Epidermal melanocyte (primary cell): ENCODE results near the gene ZNF483.
"Not testable (repeated sequence)": the region's sequence is repeated elsewhere in the genome, so short reads cannot be mapped to it uniquely, and the experiment has no call there.

ENCODE experiments used
- DNase-seq: peaks from one replicate; pipeline ENCODE4 v3.0.0; 2011; ENCODE audit warnings: low spot score; ENCODE audit not compliant: insufficient read length

ZNF483 gene

GRCh38 chr9:111542497-111543254, 17.7 kb downstream of the ZNF483 start:
- no peak for DNase-seq

GRCh38 chr9:111548623-111549022, 23.6 kb downstream of the ZNF483 start:
- no peak for DNase-seq

GRCh38 chr9:111555425-111555824, 30.4 kb downstream of the ZNF483 start:
- DNase-seq: not testable (repeated sequence)

DNA sequence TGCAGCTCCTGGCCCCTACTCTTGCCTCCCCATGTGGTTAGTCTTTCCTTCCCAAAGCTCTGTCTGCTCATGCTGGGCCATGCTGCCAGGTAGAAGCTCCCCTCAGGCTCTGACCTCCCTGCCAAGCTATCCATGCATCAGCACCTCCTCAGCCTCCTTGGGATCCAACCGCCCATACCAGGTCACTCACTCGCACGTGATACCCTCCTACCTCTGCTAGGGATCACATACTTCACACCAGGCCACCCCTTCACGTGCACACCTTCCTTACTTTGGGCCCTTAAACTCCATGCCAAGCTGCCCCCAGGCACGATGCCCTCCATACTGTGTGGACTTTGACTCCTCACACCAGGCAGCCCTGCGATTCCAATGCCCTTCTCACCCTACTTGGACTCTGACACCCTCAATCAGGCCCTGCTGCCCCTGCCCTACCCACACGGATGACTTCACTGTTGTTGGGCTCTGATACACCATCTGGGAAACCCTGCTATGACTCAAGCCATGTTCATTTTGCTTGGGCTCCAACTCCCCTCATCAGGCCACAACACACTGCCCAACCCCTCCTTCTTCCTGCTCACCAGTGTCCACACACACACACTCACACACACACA, 34.1 kb downstream of the ZNF483 start:
- no peak for DNase-seq

DNA sequence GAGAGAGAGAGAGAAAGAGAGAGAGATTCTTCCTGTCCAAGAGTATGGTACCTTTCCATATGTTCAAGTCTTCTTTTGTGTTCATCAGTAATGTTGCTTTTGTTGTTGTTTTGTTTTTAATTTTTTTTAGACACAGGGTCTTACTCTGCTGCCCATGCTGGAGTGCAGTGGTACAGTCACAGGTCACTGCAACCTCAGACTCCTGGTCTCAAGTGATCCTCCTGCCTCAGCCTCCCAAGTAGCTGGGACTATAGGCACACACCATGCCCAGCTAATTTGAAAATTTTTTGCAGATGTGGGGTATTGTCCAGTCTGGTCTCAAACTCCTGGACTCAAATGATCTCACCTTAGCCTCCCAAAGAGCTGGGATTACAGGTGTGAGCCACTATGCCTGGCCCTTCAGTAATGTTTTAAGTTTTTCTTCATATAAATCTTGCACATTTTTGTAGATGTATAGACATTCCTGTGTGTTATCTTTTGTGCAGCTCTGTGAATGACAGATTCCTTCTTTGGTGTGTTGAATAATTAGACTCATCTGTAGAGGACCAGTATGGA, 36.3 kb downstream of the ZNF483 start:
- DNase-seq: no peak

- no peak for DNase-seq
Measured at GRCh38 chr9:111566234-111566633, 41.3 kb downstream of the ZNF483 start.

DNA sequence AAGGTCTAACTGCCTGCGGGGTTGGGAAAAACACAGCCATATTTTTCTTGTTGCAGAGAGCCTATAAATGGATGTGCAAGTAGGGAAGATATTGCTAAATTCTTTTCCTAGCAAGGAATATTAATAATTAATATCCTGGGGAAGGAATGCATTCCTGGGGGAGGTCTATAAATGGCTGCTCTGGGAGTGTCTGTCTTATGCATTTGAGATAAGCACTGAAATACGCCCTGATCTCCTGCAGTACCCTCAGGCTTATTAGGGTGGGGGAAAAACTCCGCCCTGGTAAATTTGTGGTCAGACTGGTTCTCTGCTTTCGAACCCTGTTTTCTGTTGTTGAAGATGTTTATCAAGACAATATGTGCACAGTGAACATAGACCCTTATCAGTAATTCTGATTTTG, 43.1 kb downstream of the ZNF483 start:
- DNase-seq: not testable (repeated sequence)

DNA sequence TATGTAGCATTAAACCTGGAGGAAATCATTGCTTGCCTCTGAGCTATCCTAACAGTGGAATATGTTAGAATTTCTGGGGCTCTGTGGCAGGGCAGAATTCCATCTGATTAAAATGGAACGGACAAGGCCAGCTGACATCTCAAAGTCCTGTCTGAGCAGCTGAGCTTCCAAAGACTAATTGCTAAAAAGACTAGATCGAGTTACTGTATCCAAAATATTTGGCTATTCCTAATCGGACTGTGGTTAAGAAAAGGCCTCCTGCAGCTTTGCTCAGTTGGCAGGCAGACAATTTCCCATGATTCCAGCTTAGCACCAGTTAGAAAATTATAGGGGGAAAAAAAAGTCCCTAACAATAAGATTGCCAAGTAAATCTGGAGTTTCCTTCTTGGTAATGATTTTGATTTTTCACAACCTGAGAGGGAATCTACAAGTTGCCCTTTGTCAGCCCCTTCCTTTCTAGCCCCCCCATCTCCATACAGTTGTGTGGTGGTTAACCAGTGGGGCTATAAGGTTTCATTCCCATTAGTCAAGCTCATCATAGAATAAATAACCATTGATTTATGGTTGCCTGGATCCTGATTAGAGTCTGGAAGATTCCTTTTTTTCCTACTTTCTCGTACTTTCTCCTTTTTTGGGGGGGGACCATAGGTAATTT, 48.1 kb downstream of the ZNF483 start:
- no peak for DNase-seq

GRCh38 chr9:111582888-111583287, 57.9 kb downstream of the ZNF483 start:
- no peak for DNase-seq

DNA sequence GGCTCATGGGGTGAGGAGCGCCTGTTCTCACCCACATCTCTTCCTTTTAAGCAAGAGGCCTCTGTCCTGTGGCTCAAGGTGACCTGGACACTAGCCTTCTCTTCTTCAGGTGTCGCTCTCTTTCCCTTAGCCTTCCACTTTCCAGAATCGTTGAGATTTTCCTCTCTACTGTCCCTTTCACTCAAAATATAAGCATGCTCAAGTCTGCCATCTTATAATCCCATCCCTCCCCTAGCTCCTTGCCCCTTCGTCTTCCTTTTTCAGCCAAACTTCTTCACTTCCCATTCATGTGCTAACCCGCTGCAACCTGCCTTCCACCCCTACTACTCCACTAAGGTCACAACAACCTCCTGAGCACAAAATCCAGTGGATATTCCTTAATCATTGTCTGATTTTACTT, 61.4 kb downstream of the ZNF483 start:
- no peak for DNase-seq

- no peak for DNase-seq
Measured at GRCh38 chr9:111588846-111589245, 63.9 kb downstream of the ZNF483 start.

- DNase-seq: no peak
Measured at GRCh38 chr9:111597852-111598732, 73.1 kb downstream of the ZNF483 start.

- DNase-seq: no peak
Measured at GRCh38 chr9:111598733-111599091, 73.7 kb downstream of the ZNF483 start.

DNA sequence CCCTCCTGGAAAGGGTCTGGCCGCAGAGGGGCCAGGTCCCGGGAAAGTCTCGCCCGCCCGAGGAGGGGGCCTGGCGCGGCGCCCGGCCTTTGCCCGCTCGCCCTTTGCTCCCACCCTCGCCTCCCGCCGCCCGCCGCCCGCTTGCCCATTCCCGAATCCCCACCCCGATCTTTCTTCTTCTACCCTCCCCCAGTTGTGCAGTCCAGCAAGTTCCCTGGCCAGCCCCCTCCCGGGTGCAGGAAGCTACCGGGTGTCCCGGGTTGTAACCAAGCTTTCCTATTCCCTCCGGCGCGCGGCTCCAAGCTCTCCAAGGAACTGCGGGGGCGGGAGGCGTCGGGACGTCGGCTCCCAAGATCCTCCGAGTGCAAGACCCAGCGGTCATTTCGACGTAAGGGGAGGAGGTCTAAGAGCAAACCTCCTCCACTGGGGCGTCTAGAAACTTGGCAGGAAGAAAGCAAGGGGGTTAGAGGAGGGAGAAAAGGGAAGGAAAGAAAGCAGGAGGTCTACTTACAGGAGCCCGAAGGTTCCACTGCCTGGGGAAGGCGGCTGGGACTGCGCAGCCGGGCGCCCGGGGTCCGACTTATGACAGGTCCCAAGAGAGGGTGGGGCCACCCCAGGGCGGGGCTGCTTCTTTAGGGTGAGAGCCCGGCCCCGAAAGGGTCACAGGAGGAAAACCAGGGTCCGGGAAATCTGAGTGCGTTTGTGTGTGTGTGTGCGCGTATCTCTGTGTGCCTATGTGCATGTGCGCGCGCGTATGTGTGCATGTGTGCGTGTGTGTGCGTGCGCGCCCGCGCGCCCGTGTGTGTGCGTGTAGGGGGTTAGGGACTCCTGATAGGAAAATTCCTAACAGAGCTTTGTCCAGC, 74.3 kb downstream of the ZNF483 start, which contains the start of gene PTGR1:
Gene PTGR1, minus strand, starts transcription at position 556 of the 863 bp plus-strand sequence. CDS start 2,225 bp downstream, outside the sequence.
- peak; percentile 76 for DNase-seq

DNA sequence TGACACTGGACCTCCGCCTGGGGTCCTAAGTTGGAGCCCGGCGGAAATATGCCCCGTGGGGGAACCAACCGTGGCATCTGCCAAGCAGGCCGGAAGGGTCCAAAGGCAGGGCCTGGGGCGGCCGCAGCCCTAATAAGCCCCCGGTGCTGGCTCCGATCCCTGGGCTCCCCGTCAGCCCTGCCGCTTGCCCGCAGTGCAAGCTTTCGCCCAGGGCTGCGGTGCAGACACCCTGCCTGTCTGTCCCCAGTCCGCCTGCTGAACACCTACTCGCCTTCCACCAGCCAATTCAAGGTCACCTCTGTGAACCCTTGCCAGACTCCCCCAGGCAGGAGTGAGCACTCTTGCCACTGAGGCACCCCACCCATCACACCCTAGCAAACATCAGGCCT, 75.0 kb downstream of the ZNF483 start:
- no peak for DNase-seq

GRCh38 chr9:111601237-111602018, 76.4 kb downstream of the ZNF483 start:
- no peak for DNase-seq

GRCh38 chr9:111603041-111603440, 78.1 kb downstream of the ZNF483 start:
- no peak for DNase-seq

- DNase-seq: no peak
Measured at GRCh38 chr9:111604054-111604615, 79.2 kb downstream of the ZNF483 start.

DNA sequence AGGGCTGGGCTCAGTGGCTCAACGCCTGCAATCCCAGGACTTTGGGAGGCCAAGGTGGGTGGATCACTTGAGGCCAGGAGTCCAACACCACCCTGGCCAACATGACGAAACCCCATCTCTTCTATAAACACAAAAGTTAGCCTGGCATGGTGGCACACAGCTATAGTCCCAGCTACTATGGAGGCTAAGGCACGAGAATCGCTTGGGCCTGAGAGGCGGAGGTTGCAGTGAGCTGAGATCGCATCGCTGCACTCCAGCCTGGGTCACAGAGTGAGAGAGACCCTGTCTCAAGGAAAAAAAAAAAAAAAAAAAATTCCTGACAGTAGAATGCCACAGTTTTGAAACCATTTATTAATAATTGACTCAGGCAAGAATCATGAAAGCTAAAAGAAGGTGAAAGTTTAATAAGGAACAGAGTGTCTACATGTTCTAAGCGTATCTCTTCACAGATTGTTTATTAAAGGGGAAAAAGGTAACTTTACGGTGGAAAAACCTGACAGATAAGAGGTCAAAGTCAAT, 80.1 kb downstream of the ZNF483 start:
- no peak for DNase-seq
